K562 (cell line): ENCODE data around the gene GBA3. TPM values are rescaled to one million over a fixed set of nuclear protein-coding genes. Genes with fewer than 3 reads are reported as not detected.

ENCODE experiments used
- ATAC-seq: fragments of 200-7000 bp; cut with Tn5 transposase; 3 replicates; pipeline ENCODE4 v1.9.1; 2020; ENCODE audit warnings: moderate library complexity
- BruUV-seq: library from RNA; stranded (reverse); fragments of 400-500 nt; replicated peaks from 2 replicates; lab custom pipeline; 2021; lab: Mats Ljungman, UMichigan
- CTCF ChIA-PET: fragments of 300-600 bp; formaldehyde crosslinking; extraction: SDS; loops from one replicate; lab custom pipeline; 2021; ENCODE audit warnings: low intra/inter-chr PET ratio; lab: Yijun Ruan, JAX
- POLR2A ChIA-PET: fragments of 300-600, 350-650 bp; sonication (Branson Sonifier 250); formaldehyde crosslinking; extraction: SDS; loops from one replicate; lab custom pipeline; 2021; ENCODE audit warnings: antibody characterized with exemption, inconsistent platforms; lab: Yijun Ruan, JAX
- DNase-seq, 4 experiments: peaks; one replicate each; pipeline versions ENCODE4 v3.0.0 to v3.0.0-alpha.2; 2011 to 2018; ENCODE audit warnings: low spot score in 3 of 4, mixed read lengths in 3 of 4; ENCODE audit errors: extremely low read depth in 1 of 4
- FAIRE-seq: peaks from 2 replicates; lab custom pipeline; 2011; peaks lifted over from hg19 to GRCh38; lab: Jason Lieb, UNC
- H2AFZ ChIP-seq: 2 replicates; pipeline ENCODE4 v1.6.0; 2011; ENCODE audit warnings: low read depth, low read length, control low read depth, inconsistent platforms
- H3K27ac ChIP-seq: fragments of 200-600 bp; 3 replicates; pipeline ENCODE4 v1.8.0; 2011; ENCODE audit warnings: low read depth, mild to moderate bottlenecking, control low read depth, inconsistent platforms, low read length, moderate library complexity, mixed read lengths; ENCODE audit errors: extremely low read depth
- H3K27me3 ChIP-seq, 2 experiments: fragments of 300-600 bp in 1 of 2; 2 replicates in 1 of 2; 3 replicates in 1 of 2; pipeline versions ENCODE4 v1.6.0 to v1.8.0; 2011; ENCODE audit warnings: inconsistent platforms in 2 of 2, low read length in 2 of 2, mild to moderate bottlenecking in 1 of 2, mixed read lengths in 1 of 2, moderate library complexity in 1 of 2; ENCODE audit not compliant: control insufficient read depth in 2 of 2, insufficient read depth in 2 of 2
- H3K36me3 ChIP-seq: fragments of 300-600 bp; 3 replicates; pipeline ENCODE4 v1.8.0; 2011; ENCODE audit warnings: mild to moderate bottlenecking, low read length, inconsistent platforms; ENCODE audit not compliant: control insufficient read depth, insufficient read depth
- H3K4me1 ChIP-seq, 2 experiments: fragments of 200-600 bp in 1 of 2; replicated peaks in 1 of 2; 2 replicates in 1 of 2; 3 replicates in 1 of 2; pipeline versions ENCODE4 v1.5.1 to v1.8.0; 2011; ENCODE audit warnings: inconsistent platforms in 2 of 2, low read length in 2 of 2, mild to moderate bottlenecking in 1 of 2, mixed read lengths in 1 of 2, moderate library complexity in 1 of 2; ENCODE audit not compliant: control insufficient read depth in 2 of 2, insufficient read depth in 2 of 2
- H3K4me2 ChIP-seq: 2 replicates; pipeline ENCODE4 v1.6.1; 2011; ENCODE audit warnings: low read length, control low read depth, inconsistent platforms, mixed read lengths; ENCODE audit not compliant: insufficient read depth
- H3K4me3 ChIP-seq: fragments of 200-600 bp; sonication (generic), shearing (Covaris generic); 2 replicates; pipeline ENCODE4 v1.5.1; 2016; ENCODE audit warnings: control low read depth, inconsistent platforms
- H3K79me2 ChIP-seq: fragments of 200-600 bp; 3 replicates; pipeline ENCODE4 v1.8.0; 2011; ENCODE audit warnings: low read length, inconsistent platforms; ENCODE audit not compliant: control insufficient read depth, insufficient read depth
- H3K9ac ChIP-seq, 2 experiments: 2 replicates each; pipeline versions ENCODE4 v1.6.0 to v1.6.1; 2011; ENCODE audit warnings: low read depth in 2 of 2, low read length in 2 of 2, control low read depth in 1 of 2, inconsistent platforms in 1 of 2, mild to moderate bottlenecking in 1 of 2, mixed read lengths in 1 of 2; ENCODE audit not compliant: insufficient read depth in 1 of 2
- H3K9me1 ChIP-seq: one replicate; pipeline ENCODE4 v1.6.0; 2011; ENCODE audit warnings: inconsistent platforms, mild to moderate bottlenecking, low read length, moderate library complexity; ENCODE audit not compliant: control insufficient read depth, insufficient read depth
- H3K9me3 ChIP-seq: replicated peaks from 2 replicates; pipeline ENCODE4 v1.5.1; 2011; ENCODE audit warnings: low read depth, low read length, inconsistent platforms; ENCODE audit not compliant: control insufficient read depth, insufficient read depth
- H4K20me1 ChIP-seq: replicated peaks from 2 replicates; pipeline ENCODE4 v1.6.1; 2011; ENCODE audit warnings: low read length, inconsistent platforms, mixed read lengths; ENCODE audit not compliant: control insufficient read depth, insufficient read depth
- MYBL2 ChIP-seq, 2 experiments: fragments of 450-650 bp in 1 of 2; sonication (generic) in 1 of 2; formaldehyde crosslinking in 1 of 2; IDR thresholded peaks; 2 replicates each; pipeline versions ENCODE4 v1.6.1 to v1.8.1; 2017 to 2022; ENCODE audit warnings: borderline replicate concordance in 1 of 2, inconsistent platforms in 1 of 2, low read depth in 1 of 2, mild to moderate bottlenecking in 1 of 2, missing genetic modification reagents in 1 of 2, moderate library complexity in 1 of 2
- POLR2AphosphoS5 ChIP-seq: IDR thresholded peaks from 2 replicates; pipeline ENCODE4 v1.6.1; 2011; ENCODE audit warnings: mild to moderate bottlenecking, low read depth, low read length, moderate library complexity; ENCODE audit not compliant: control insufficient read depth, insufficient read depth
- ZBTB7A ChIP-seq: IDR thresholded peaks from 2 replicates; pipeline ENCODE4 v1.6.1; 2011; ENCODE audit warnings: low read depth, mild to moderate bottlenecking, low read length, moderate library complexity, borderline replicate concordance; ENCODE audit not compliant: control insufficient read depth
- ZBTB8A ChIP-seq: fragments of 450-650 bp; IDR thresholded peaks from 2 replicates; pipeline ENCODE4 v1.6.1; 2018; ENCODE audit warnings: mild to moderate bottlenecking, moderate library complexity; ENCODE audit not compliant: partially characterized antibody
- WGBS: fragments of 100-300 bp; shearing (Covaris generic); methylation state at CpG from one replicate; pipeline ENCODE4 v1.1.6; 2016; ENCODE audit warnings: low coverage, mixed read lengths; ENCODE audit not compliant: insufficient coverage; ENCODE audit errors: missing lambda C conversion rate; 5-methylcytosine and 5-hydroxymethylcytosine counted together
- in situ Hi-C: fragments of 300-500 bp; cut with MboI; formaldehyde crosslinking; loops from 4 replicates; pipeline ENCODE4 v1.15.0; 2018; ENCODE audit warnings: inconsistent platforms, mixed read lengths
- intact Hi-C: fragments of 100-400 bp; cut with micrococcal nuclease; formaldehyde crosslinking; loops from 2 replicates; pipeline ENCODE4 v1.14.2; 2022
- polyA plus RNA-seq, 8 experiments: library from polyadenylated mRNA; depleted of rRNA in 4 of 8; stranded (reverse) in 5 of 8; unstranded in 3 of 8; fragments of >200 nt; fragmentation: Nextera tagmentation in 2 of 8; fragmentation: Illumina TruSeq in 1 of 8; extraction: Ambion mirVana in 2 of 8; extraction: Trizol in 1 of 8; gene quantifications; 2 replicates each; pipeline versions ENCODE4 v1.2.1 to v1.2.3, GENCODE V29; 2011 to 2014; ENCODE audit warnings: inconsistent platforms in 1 of 8, missing spikeins in 1 of 8
- total RNA-seq, 7 experiments: library from RNA; depleted of rRNA in 6 of 7; stranded (reverse); fragments of >200 nt in 6 of 7; fragmentation: Illumina TruSeq in 2 of 7; extraction: Trizol in 2 of 7; gene quantifications; 2 replicates each; pipeline versions ENCODE4 v1.2.1 to v1.2.3, GENCODE V29; 2011 to 2021; ENCODE audit warnings: low replicate concordance in 1 of 7
- TF ChIP-seq, protein P1 (sequence below): fragments of 250-450 bp; sonication (Bioruptor Pico); IDR thresholded peaks from 2 replicates; pipeline ENCODE4 v1.4.0; 2020; ENCODE audit warnings: mild to moderate bottlenecking, moderate library complexity
- TF ChIP-seq, protein P2 (sequence below): fragments of 450-650 bp; IDR thresholded peaks from 2 replicates; pipeline ENCODE4 v1.6.1; 2017; ENCODE audit warnings: mild to moderate bottlenecking, moderate library complexity
- TF ChIP-seq, protein P3 (sequence below): fragments of 450-650 bp; IDR thresholded peaks from 2 replicates; pipeline ENCODE4 v1.7.0; 2016; ENCODE audit warnings: borderline replicate concordance
- TF ChIP-seq, protein P4 (sequence below), 2 experiments: fragments of 250-450 bp in 1 of 2; fragments of 450-650 bp in 1 of 2; sonication (Bioruptor Pico) in 1 of 2; IDR thresholded peaks; 2 replicates each; pipeline versions ENCODE4 v1.6.1 to v1.8.0; 2016 to 2021; ENCODE audit warnings: mild to moderate bottlenecking in 2 of 2, moderate library complexity in 2 of 2, missing compliant biosample characterization in 1 of 2, missing genetic modification characterization in 1 of 2

GBA3 gene
- total and polyA plus RNA-seq, 9 of the 15 experiments (the other 6 are each of a cell fraction or from before 2014, with no cell fraction given) = 0.13 to 0.75 (median 0.40) TPM; not detected in 1

DNA sequence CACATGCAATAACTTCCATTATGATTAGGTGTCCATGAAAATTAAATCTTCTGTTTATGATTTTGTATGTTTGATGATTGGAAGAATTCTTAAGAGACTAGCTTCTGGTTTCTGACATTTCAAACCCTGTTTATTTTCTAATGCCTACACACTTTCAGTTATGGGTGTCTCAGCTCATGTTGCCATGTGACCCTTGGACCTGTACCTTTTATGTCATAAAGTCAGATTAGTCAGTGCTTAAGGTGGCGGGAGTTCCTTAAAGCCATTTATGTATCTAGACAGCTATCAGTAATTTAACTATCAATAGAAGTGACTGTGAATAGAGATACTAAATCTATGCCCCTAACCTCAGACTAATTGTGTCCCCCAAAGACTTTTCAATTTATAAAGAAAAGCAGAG, 155.6 kb downstream of the GBA3 start:
- Histone ChIP-seq H3K9me3 (no peaks in the 10 kb centered on the region), H3K27me3 (no peaks in the 10 kb centered on the region), H3K27ac (no peak overlapping the region), H3K4me3 (no peak overlapping the region), H3K4me1 (no peaks in the 10 kb centered on the region), H2AFZ (no peak overlapping the region), H4K20me1 (no peaks in the 10 kb centered on the region), H3K79me2 (no peaks in the 10 kb centered on the region), H3K4me2 (no peak overlapping the region), H3K9me1 (no peaks in the 10 kb centered on the region), H3K9ac (no peak overlapping the region), H3K36me3 (no peaks in the 10 kb centered on the region)
- BruUV-seq = no TSS peak
- POLR2A ChIA-PET = no interaction called here
- CTCF ChIA-PET = no interaction called here
- FAIRE-seq (no peak), DNase-seq (no peak), ATAC-seq (no peak)
- WGBS = 0% methylated on average over 1 of the region's 1 CpG
- intact Hi-C loops = no loop called here
- in situ Hi-C loops = no loop called here
- TF ChIP-seq POLR2AphosphoS5 (no peak), ZBTB8A (no peak), ZBTB7A (no peak), MYBL2 (IDR thresholded peaks at IDR 0.05; ENCODE audit: low read depth) (no peak), MYBL2 (CRISPR knock-in tag; IDR thresholded peaks at IDR 0.05; ENCODE audit: borderline replicate concordance) (no peak)
- TF ChIP-seq, protein P1, sequence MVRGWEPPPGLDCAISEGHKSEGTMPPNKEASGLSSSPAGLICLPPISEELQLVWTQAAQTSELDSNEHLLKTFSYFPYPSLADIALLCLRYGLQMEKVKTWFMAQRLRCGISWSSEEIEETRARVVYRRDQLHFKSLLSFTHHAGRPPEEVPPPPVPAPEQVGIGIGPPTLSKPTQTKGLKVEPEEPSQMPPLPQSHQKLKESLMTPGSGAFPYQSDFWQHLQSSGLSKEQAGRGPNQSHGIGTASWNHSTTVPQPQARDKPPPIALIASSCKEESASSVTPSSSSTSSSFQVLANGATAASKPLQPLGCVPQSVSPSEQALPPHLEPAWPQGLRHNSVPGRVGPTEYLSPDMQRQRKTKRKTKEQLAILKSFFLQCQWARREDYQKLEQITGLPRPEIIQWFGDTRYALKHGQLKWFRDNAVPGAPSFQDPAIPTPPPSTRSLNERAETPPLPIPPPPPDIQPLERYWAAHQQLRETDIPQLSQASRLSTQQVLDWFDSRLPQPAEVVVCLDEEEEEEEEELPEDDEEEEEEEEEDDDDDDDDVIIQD (CRISPR knock-in tag) = no peak
- TF ChIP-seq, protein P2, sequence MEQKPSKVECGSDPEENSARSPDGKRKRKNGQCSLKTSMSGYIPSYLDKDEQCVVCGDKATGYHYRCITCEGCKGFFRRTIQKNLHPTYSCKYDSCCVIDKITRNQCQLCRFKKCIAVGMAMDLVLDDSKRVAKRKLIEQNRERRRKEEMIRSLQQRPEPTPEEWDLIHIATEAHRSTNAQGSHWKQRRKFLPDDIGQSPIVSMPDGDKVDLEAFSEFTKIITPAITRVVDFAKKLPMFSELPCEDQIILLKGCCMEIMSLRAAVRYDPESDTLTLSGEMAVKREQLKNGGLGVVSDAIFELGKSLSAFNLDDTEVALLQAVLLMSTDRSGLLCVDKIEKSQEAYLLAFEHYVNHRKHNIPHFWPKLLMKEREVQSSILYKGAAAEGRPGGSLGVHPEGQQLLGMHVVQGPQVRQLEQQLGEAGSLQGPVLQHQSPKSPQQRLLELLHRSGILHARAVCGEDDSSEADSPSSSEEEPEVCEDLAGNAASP = no peak
- TF ChIP-seq, protein P3, sequence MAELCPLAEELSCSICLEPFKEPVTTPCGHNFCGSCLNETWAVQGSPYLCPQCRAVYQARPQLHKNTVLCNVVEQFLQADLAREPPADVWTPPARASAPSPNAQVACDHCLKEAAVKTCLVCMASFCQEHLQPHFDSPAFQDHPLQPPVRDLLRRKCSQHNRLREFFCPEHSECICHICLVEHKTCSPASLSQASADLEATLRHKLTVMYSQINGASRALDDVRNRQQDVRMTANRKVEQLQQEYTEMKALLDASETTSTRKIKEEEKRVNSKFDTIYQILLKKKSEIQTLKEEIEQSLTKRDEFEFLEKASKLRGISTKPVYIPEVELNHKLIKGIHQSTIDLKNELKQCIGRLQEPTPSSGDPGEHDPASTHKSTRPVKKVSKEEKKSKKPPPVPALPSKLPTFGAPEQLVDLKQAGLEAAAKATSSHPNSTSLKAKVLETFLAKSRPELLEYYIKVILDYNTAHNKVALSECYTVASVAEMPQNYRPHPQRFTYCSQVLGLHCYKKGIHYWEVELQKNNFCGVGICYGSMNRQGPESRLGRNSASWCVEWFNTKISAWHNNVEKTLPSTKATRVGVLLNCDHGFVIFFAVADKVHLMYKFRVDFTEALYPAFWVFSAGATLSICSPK = no peak
- TF ChIP-seq, protein P4, sequence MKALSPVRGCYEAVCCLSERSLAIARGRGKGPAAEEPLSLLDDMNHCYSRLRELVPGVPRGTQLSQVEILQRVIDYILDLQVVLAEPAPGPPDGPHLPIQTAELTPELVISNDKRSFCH (CRISPR knock-in tag; IDR thresholded peaks at IDR 0.05) = no peak
- TF ChIP-seq, protein P4 (tag; IDR thresholded peaks at IDR 0.05) = no peak
